Neural progenitor cell (in vitro differentiated cells): ENCODE data around the gene DAP3. TPM values are rescaled to one million over a fixed set of nuclear protein-coding genes. Genes with fewer than 3 reads are reported as not detected.

Source experiments
- DNase-seq: peaks from one replicate; pipeline ENCODE4 v3.0.0-alpha.2; 2016; ENCODE audit warnings: low spot score
- H2AFZ ChIP-seq: fragments of 200-600 bp; sonication (generic); replicated peaks from 2 replicates; pipeline ENCODE4 v1.6.1; 2016; ENCODE audit warnings: antibody characterized with exemption
- H3F3A ChIP-seq: fragments of 200-600 bp; sonication (generic); 2 replicates; pipeline ENCODE4 v1.6.1; 2016; ENCODE audit warnings: antibody characterized with exemption, low read depth
- H3K27ac ChIP-seq: fragments of 200-600 bp; sonication (generic); 2 replicates; pipeline ENCODE4 v1.5.1; 2016; ENCODE audit warnings: mild to moderate bottlenecking
- H3K27me3 ChIP-seq: fragments of 200-600 bp; sonication (generic); 2 replicates; pipeline ENCODE4 v1.6.1; 2016; ENCODE audit warnings: mild to moderate bottlenecking, moderate library complexity
- H3K36me3 ChIP-seq: fragments of 200-600 bp; sonication (generic); 2 replicates; pipeline ENCODE4 v1.5.1; 2016
- H3K4me1 ChIP-seq: fragments of 200-600 bp; sonication (generic); 2 replicates; pipeline ENCODE4 v1.6.1; 2016; ENCODE audit warnings: mixed run types
- H3K4me2 ChIP-seq: fragments of 200-600 bp; sonication (generic); 2 replicates; pipeline ENCODE4 v1.6.1; 2016
- H3K4me3 ChIP-seq: fragments of 200-600 bp; sonication (generic); 2 replicates; pipeline ENCODE4 v1.5.1; 2016
- H3K79me2 ChIP-seq: fragments of 200-600 bp; sonication (generic); 2 replicates; pipeline ENCODE4 v1.6.1; 2016; ENCODE audit warnings: low read depth
- H3K9ac ChIP-seq: fragments of 200-600 bp; sonication (generic); 2 replicates; pipeline ENCODE4 v1.6.1; 2016
- H3K9me3 ChIP-seq: fragments of 200-600 bp; sonication (generic); 2 replicates; pipeline ENCODE4 v1.5.1; 2016; ENCODE audit warnings: low read depth
- H4K20me1 ChIP-seq: fragments of 200-600 bp; sonication (generic); 2 replicates; pipeline ENCODE4 v1.6.1; 2016; ENCODE audit warnings: low read depth
- H3K27ac Mint-ChIP-seq: 3 replicates; pipeline ENCODE4 v1.8.0; 2021; ENCODE audit warnings: mixed read lengths
- H3K27me3 Mint-ChIP-seq: 2 replicates; pipeline ENCODE4 v1.8.0; 2022; ENCODE audit warnings: low read depth, mild to moderate bottlenecking, inconsistent platforms, moderate library complexity, mixed read lengths; ENCODE audit not compliant: insufficient read depth
- H3K36me3 Mint-ChIP-seq: 3 replicates; pipeline ENCODE4 v1.8.0; 2021; ENCODE audit warnings: mixed read lengths
- H3K4me1 Mint-ChIP-seq: 3 replicates; pipeline ENCODE4 v1.8.0; 2021; ENCODE audit warnings: mixed read lengths
- H3K4me3 Mint-ChIP-seq: 3 replicates; pipeline ENCODE4 v1.8.0; 2021; ENCODE audit warnings: mild to moderate bottlenecking, moderate library complexity, mixed read lengths
- H3K9me3 Mint-ChIP-seq: 3 replicates; pipeline ENCODE4 v1.8.0; 2020; ENCODE audit warnings: mixed read lengths
- EZH2 ChIP-seq: fragments of 200-600 bp; sonication (generic); IDR thresholded peaks from 2 replicates; pipeline ENCODE4 v1.6.1; 2017; ENCODE audit warnings: antibody characterized with exemption, mild to moderate bottlenecking, moderate library complexity
- EZH2phosphoT487 ChIP-seq: fragments of 200-600 bp; sonication (generic); IDR thresholded peaks from 2 replicates; pipeline ENCODE4 v1.6.1; 2017; ENCODE audit warnings: antibody characterized with exemption
- total RNA-seq: library from RNA; depleted of rRNA; stranded (reverse); fragments of >200 nt; gene quantifications from 2 replicates; pipeline ENCODE4 v1.2.3, GENCODE V29; 2015; ENCODE audit warnings: low replicate concordance
- TF ChIP-seq, protein P1 (sequence below): fragments of 200-600 bp; sonication (generic); IDR thresholded peaks from 2 replicates; pipeline ENCODE4 v1.5.1; 2017; ENCODE audit warnings: antibody characterized with exemption, mild to moderate bottlenecking

The DAP3 gene
- total RNA-seq, 1 donor from 2014 or later = 70.9 TPM

GRCh38 chr1:155695072-155695471, 6.2 kb downstream of the DAP3 start:
- H3K79me2 ChIP-seq = peaks cover 100% of the 10 kb centered on the region
- no peak for TF ChIP-seq EZH2
- TF ChIP-seq, protein P1, sequence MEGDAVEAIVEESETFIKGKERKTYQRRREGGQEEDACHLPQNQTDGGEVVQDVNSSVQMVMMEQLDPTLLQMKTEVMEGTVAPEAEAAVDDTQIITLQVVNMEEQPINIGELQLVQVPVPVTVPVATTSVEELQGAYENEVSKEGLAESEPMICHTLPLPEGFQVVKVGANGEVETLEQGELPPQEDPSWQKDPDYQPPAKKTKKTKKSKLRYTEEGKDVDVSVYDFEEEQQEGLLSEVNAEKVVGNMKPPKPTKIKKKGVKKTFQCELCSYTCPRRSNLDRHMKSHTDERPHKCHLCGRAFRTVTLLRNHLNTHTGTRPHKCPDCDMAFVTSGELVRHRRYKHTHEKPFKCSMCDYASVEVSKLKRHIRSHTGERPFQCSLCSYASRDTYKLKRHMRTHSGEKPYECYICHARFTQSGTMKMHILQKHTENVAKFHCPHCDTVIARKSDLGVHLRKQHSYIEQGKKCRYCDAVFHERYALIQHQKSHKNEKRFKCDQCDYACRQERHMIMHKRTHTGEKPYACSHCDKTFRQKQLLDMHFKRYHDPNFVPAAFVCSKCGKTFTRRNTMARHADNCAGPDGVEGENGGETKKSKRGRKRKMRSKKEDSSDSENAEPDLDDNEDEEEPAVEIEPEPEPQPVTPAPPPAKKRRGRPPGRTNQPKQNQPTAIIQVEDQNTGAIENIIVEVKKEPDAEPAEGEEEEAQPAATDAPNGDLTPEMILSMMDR = no peak
- TF ChIP-seq EZH2phosphoT487 = no peak
- H3K27me3 ChIP-seq = no peaks in the 10 kb centered on the region
- peaks cover 6% of the 10 kb centered on the region for H3K9me3 ChIP-seq
- Mint-ChIP-seq H3K27me3 (peaks cover 3% of the 10 kb centered on the region), H3K4me3 (no peak overlapping the region), H3K36me3 (peaks cover 60% of the 10 kb centered on the region), H3K27ac (no peak overlapping the region), H3K9me3 (peaks cover 28% of the 10 kb centered on the region), H3K4me1 (peaks cover 10% of the 10 kb centered on the region)
- no peak overlapping the region for H3K27ac ChIP-seq
- no peak overlapping the region for H3K4me3 ChIP-seq
- peaks cover 10% of the 10 kb centered on the region for H3K36me3 ChIP-seq
- DNase-seq = no peak
- H3K4me2 ChIP-seq = no peak overlapping the region
- no peaks in the 10 kb centered on the region for H3F3A ChIP-seq
- H4K20me1 ChIP-seq = no peaks in the 10 kb centered on the region
- no peak overlapping the region for H2AFZ ChIP-seq
- H3K9ac ChIP-seq = no peak overlapping the region
- H3K4me1 ChIP-seq = peaks cover 3% of the 10 kb centered on the region

- Mint-ChIP-seq H3K36me3 (peaks cover 60% of the 10 kb centered on the region), H3K9me3 (peaks cover 31% of the 10 kb centered on the region), H3K4me3 (no peak overlapping the region), H3K27ac (no peak overlapping the region), H3K27me3 (peaks cover 3% of the 10 kb centered on the region), H3K4me1 (peaks cover 7% of the 10 kb centered on the region)
- Histone ChIP-seq H2AFZ (no peak overlapping the region), H3F3A (no peaks in the 10 kb centered on the region), H3K4me2 (no peak overlapping the region), H3K36me3 (peaks cover 10% of the 10 kb centered on the region), H3K27ac (no peak overlapping the region), H3K9me3 (peaks cover 6% of the 10 kb centered on the region), H3K4me3 (no peak overlapping the region), H3K4me1 (no peaks in the 10 kb centered on the region), H4K20me1 (no peaks in the 10 kb centered on the region), H3K27me3 (no peaks in the 10 kb centered on the region), H3K9ac (no peak overlapping the region), H3K79me2 (peaks cover 98% of the 10 kb centered on the region)
- TF ChIP-seq EZH2phosphoT487 (no peak), EZH2 (no peak)
- TF ChIP-seq, protein P1 = no peak
- no peak for DNase-seq
These were observed 6.7 kb downstream of the DAP3 start for GRCh38 chr1:155695608-155696007.

DNA sequence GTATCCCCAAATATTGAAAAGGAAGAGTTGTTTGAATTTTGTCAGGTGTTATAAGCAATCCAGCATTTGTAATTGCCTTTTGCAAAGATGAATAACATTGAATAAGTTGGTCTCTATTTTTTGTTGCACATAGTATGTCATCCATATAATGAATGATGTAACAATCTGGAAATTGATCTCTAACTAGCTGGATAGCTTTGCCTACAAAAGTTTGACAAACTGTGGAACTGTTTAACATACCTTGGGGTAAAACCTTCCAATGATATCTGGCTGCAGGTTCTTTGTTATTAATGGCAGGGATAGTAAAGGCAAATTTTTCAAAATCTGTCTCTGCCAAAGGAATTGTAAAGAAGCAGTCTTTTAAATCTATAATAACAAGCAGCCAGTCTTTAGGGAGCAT, 7.6 kb downstream of the DAP3 start:
- Histone ChIP-seq H3K4me1 (no peaks in the 10 kb centered on the region), H3K4me2 (no peak overlapping the region), H3F3A (no peaks in the 10 kb centered on the region), H2AFZ (no peak overlapping the region), H3K4me3 (no peak overlapping the region), H3K79me2 (peaks cover 89% of the 10 kb centered on the region), H3K9ac (no peak overlapping the region), H3K27ac (no peak overlapping the region), H3K9me3 (peaks cover 6% of the 10 kb centered on the region), H3K36me3 (peaks cover 5% of the 10 kb centered on the region), H3K27me3 (no peaks in the 10 kb centered on the region), H4K20me1 (no peaks in the 10 kb centered on the region)
- no peak overlapping the region for H3K4me3 Mint-ChIP-seq
- H3K27me3 Mint-ChIP-seq = peaks cover 3% of the 10 kb centered on the region
- peaks cover 30% of the 10 kb centered on the region for H3K9me3 Mint-ChIP-seq
- peaks cover 4% of the 10 kb centered on the region for H3K4me1 Mint-ChIP-seq
- H3K27ac Mint-ChIP-seq = no peak overlapping the region
- DNase-seq = no peak
- peaks cover 54% of the 10 kb centered on the region for H3K36me3 Mint-ChIP-seq
- TF ChIP-seq, protein P1 = no peak
- TF ChIP-seq EZH2phosphoT487 = no peak
- no peak for TF ChIP-seq EZH2
